GM18861 (cell line): ENCODE data around the gene TRAPPC5.

ENCODE experiments used
- ATAC-seq: cut with Tn5 transposase; IDR thresholded peaks from one replicate; pipeline ENCODE4 v1.9.1; 2021; ENCODE audit not compliant: unreplicated experiment

TRAPPC5 gene

DNA sequence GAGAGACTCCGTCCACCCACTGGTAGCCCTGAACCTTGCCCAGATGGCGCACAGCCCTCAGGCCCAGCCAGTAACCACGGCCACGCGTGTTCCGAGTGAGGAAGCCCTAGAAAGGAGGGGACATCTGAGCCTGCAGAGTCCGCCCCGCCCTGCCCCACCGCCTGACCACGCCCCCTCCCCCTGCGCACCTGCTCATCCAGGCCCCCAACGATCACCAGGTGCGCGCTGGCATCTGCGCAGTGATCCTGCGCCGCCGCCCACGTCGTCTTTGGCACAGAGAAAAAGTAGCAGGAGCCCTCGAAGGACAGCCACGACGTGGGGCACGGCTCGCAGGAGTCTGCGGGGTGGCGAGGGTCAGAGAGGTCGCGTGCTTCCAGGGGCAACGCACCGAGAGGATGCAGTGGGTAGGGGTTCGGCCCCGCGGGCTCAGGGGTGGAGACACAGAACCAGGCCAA is 49.2 kb downstream of the TRAPPC5 start:
- ATAC-seq, result no peak

DNA sequence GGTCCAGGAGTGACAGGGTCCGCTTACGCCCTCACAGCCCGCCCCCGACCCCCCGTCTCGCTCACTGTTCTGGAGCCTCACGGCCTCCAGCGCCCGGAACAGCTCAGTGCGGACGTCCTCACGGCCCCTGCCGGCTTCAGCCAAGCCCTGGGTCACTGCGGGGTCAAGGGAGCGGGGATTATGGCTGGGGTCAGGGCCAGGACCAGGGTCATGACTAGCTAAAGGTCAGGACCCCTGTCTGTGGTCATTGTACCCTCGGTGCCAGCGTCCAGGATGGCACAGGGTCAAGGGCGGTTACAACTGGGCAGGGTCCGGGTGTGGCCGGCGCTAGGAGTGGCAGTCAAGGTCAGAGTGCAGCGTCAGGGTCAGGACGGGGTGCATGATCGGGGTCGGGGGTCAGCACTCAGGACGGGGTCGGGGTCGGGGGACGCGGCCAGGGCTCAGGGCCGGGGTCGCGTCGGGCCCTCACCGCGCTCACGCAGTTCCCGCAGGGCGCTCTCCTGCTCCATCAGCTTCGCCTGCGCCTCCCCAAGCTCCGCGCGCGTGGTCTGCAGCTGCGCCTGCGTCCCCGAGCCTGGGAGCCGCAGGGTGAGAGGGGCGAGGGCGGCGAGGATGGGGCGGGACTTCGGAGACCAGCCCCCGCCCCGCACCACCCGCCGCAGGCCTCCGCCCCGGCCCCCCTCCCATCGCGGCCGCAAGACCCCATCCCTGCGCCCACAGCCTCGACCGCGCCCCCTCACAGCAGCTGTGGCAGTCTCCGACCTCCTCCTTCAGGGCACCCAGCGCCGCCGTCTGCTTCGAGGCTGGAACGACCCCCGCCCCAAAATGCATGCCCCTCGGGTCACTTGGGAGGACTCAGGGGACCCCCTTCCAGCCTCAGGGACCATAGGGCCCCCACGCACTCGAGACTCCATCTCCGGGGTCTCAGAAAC is 49.9 kb downstream of the TRAPPC5 start:
- ATAC-seq, result no peak

DNA sequence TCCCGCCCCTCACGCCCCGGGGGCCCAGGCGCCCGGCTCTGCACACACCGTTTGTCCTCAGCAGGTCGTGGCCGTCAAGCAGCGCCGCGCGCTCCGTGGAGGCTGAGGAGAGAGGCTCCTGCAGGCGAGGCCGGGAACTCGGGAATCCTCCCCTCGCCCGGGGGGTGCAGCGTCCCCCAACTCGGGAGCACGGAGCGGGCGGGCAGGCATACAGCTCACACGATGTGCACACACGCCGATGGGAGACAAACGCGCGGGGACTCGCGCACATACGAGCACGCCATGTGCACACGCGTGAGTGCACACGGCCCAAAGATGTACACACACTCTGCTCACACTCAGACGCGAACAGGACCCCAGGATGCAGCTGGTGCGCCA is 50.6 kb downstream of the TRAPPC5 start:
- no peak for ATAC-seq

DNA sequence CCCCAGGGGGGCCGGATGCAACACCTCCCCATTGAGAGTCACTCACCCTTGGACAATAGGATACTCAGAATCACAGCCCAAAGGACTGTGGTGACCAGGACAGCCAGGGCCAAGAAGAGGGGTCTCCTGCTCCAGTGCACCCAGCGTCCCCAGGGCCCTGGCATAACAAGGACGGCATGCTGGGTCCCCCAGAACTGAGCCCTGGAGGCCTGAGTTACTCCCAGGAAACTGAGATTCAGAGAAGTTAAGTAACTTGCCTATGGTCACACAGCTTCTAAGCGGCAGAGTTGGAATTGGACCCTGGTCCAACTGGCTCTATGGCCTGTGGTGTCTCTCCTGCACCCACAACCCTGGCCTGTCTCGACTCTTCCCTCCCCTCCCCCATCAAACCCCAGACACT is 51.0 kb downstream of the TRAPPC5 start:
- no peak for ATAC-seq

DNA sequence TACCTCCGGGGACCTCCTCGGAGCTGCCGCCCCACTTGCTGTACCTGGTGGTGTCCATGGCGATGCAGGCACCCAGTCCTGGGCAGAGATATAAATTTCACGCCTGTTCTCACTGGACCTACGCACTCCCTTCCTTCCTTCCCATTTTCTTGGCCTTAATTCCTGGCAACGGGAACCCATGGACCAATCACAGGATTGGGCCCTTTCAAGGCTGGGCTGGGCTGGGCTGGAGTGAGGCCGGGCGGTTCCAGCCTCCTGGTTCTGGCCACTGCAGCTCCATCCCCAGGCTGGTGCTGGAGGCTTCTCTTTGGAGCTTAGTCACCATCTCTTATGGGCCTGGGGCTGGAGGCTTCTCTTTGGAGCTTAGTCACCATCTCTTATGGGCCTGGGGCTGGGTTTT is 51.4 kb downstream of the TRAPPC5 start, which contains the start of gene CLEC4G:
CLEC4G (minus strand) TSS at position 66 of the 400 bp plus-strand sequence; CDS start at position 58, 8 bp downstream.
- ATAC-seq, result no peak

DNA sequence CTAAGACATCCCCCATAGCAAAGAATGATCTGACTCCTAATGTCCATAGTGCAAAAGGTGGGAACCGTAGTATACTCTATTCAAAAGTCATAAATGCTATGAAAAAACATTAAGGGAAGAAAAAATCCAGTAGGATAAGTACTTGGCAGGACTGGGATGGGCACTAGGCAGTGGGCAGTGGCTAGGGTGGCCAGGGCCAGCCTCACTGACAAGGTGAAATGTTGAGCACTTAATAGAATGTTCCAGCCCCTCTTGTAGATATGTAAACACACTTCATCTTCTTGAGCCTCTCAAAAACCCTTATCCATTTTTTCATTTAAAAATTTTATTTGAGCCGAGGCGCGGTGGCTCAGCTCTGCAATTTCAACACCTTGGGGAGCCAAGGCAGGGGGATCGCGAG is 52.7 kb downstream of the TRAPPC5 start:
- ATAC-seq, result no peak

DNA sequence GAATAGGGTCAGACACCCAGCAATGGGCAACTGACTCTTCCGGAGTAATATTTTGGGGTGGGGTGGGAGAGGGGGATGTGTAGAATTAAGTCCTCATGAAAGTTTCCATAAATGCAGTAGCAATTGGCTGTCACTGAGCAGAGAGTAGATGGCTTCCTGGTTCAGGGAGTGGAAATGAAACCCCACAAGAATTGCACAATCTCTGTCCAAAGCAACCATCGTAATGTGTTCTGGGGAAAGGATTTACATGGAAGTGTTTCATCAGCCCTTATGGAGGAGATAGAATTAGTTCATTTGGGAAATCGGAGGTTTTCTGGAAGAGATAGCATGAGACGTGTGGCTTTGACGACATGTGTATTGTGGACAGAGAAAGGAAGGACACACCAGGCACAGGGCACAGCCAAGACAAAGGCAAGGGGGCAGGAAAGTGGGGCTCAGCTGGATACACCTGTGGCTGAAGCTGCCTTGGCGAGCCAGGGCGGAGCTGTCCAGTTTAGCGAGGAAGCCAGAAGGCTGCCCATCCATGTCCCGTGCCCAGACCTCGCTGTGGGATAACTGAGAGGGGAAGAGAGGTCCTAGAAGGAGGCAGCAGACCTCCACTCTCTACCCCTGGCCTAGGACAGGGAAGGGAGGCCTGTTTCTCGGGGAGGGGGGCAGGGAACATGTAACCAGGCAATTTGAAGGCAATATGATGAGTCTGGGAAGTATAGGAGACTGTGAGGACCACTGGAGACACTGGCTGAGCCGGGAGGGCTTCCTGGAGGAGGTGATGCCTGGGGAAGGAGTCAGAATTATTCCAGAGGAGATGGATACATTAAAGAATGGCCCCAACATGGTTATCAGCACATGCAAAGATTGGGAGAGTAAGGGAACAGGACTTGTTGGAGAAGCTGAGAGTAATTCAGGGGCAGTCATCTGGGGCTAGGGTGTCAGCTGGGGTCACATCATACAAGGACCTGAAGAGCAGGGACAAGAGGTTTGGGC is 53.9 kb downstream of the TRAPPC5 start:
- ATAC-seq, result no peak

DNA sequence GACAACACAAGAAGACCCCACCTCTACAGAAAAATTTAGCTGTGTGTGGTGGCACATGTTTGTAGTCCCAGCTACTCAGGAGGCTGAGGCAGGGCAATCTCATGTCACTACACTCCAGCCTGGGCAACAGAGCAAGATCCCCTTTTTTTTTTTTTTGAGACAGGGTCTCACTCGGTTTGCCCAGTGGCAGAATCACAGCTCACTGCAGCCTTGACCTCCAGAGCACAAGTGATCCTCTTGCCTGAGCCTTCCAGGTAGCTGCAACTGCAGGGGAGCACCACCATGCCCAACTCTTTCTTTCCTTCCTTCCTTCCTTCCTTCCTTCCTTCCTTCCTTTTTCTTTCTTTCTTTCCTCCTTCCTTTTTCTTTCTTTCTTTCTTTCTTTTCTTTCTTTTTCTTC is 55.5 kb downstream of the TRAPPC5 start:
- ATAC-seq, result no peak

DNA sequence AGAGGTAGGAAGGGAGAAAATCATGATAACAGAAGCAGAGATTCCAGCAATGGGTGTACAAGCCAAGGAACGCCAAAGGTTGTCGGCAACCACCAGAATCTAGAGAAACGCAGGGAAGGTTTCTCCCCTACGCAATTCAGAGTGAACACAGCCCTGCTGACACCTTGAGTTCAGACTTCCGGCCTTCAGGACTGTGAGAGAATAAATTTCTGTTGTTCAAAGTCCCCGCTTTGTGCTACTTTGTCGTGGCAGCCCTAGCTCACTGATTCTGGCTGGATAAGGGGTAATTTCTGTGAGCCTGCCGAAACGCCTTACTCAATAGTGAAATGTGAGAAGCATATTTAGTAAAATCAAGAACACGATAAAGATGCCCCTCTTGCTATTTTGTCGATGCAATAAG is 56.6 kb downstream of the TRAPPC5 start:
- no peak for ATAC-seq
